ENCODE results near the gene SLC35F3. TPM values are rescaled to one million over a fixed set of nuclear protein-coding genes. Genes with fewer than 3 reads are reported as not detected.

The SLC35F3 gene
- polyA plus RNA-seq, 1 donor (not counting 4 experiments of a cell fraction or from before 2014, with no cell fraction given) = 13.8 TPM

DNA sequence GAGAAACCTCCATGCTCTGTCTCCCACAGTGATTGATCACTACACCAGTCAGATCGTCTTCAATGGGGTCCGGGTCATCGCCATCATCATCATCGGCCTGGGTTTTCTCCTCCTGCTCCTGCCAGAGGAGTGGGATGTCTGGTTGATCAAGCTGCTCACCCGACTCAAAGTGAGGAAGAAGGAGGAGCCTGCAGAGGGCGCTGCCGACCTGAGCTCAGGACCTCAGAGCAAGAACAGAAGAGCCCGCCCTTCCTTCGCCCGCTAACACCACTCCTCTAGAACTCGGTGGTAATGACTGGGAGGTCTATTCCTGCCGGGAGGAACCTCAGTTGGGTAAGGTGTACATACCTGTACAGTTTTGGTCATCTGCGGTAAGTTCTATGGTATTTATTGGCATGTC lies 418.5 kb downstream of the SLC35F3 start:
- H3K79me2 ChIP-seq (ENCODE audit: control insufficient read depth, insufficient read depth, low read length) = no peaks in the 10 kb centered on the region
- FAIRE-seq = no peak
- no peak overlapping the region for H2AFZ ChIP-seq (ENCODE audit: control insufficient read depth, low read length)
- no peak overlapping the region for H3K27ac ChIP-seq (ENCODE audit: control insufficient read depth, insufficient read depth, low read length)
- no peak for DNase-seq (ENCODE audit: low read depth, low spot score)
- dilution Hi-C loops (cut with MboI; ENCODE audit: extremely low pct_ligation_motif_present, low sequenced_read_pairs) = no loop called here
- no peak for TF ChIP-seq EZH2 (IDR thresholded peaks at IDR 0.05; ENCODE audit: low read length)
- TF ChIP-seq, protein P1, sequence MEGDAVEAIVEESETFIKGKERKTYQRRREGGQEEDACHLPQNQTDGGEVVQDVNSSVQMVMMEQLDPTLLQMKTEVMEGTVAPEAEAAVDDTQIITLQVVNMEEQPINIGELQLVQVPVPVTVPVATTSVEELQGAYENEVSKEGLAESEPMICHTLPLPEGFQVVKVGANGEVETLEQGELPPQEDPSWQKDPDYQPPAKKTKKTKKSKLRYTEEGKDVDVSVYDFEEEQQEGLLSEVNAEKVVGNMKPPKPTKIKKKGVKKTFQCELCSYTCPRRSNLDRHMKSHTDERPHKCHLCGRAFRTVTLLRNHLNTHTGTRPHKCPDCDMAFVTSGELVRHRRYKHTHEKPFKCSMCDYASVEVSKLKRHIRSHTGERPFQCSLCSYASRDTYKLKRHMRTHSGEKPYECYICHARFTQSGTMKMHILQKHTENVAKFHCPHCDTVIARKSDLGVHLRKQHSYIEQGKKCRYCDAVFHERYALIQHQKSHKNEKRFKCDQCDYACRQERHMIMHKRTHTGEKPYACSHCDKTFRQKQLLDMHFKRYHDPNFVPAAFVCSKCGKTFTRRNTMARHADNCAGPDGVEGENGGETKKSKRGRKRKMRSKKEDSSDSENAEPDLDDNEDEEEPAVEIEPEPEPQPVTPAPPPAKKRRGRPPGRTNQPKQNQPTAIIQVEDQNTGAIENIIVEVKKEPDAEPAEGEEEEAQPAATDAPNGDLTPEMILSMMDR (optimal IDR thresholded peaks at IDR 0.05 in 1 of 3, IDR thresholded peaks at IDR 0.05 in 1 of 3, conservative IDR thresholded peaks at IDR 0.05 in 1 of 3; ENCODE audit: extremely low read depth in 1 of 3, insufficient read depth in 2 of 3, low read length in 3 of 3) = peak in 2 of 3 experiments; percentile 15 to 30
- H3K27me3 ChIP-seq (ENCODE audit: control insufficient read depth, extremely low read depth, insufficient read depth, low read length) = peaks cover 4% of the 10 kb centered on the region
- no peaks in the 10 kb centered on the region for H4K20me1 ChIP-seq (ENCODE audit: control insufficient read depth, extremely low read depth, insufficient read depth, low read length)
- H3K4me2 ChIP-seq (ENCODE audit: control insufficient read depth, extremely low read depth, insufficient read depth, low read depth, low read length) = no peak overlapping the region
- no peaks in the 10 kb centered on the region for H3K9me3 ChIP-seq (ENCODE audit: control insufficient read depth, low read depth, low read length)
- no peak overlapping the region for H3K4me3 ChIP-seq (ENCODE audit: control insufficient read depth in 2 of 3, extremely low read depth in 1 of 3, insufficient read depth in 2 of 3, low read depth in 1 of 3, low read length in 3 of 3)
- H3K9ac ChIP-seq (ENCODE audit: control insufficient read depth, extremely low read depth, insufficient read depth, low read length) = no peak overlapping the region
- peaks cover 14% of the 10 kb centered on the region for H3K4me1 ChIP-seq (ENCODE audit: control insufficient read depth, extremely low read depth, insufficient read depth, low read length)
- H3K9me1 ChIP-seq (ENCODE audit: control insufficient read depth, extremely low read depth, insufficient read depth, low read length) = no peaks in the 10 kb centered on the region
- H3K36me3 ChIP-seq (ENCODE audit: control insufficient read depth in 2 of 2, extremely low read depth in 1 of 2, insufficient read depth in 2 of 2, low read length in 2 of 2) = no peaks in the 10 kb centered on the region

DNA sequence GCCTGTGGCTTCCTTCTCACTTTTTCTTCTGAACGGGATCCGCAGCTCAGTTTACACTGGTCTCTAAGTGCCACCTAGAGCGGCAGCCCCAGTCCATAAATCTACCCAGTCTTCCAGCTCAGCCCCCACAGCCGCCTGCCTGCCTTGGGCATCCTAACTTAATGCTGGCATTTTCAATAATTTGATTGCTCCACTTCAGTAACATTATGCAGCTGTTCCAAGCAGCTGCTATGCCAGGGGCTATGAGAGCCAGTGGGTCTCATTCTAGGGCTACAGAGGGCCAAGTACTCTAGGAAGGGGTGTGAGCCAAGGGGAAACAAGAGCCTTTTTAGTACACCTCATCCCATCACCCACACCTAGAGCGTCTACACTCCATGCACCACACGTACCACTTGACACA lies 420.3 kb downstream of the SLC35F3 start:
- Histone ChIP-seq H4K20me1 (ENCODE audit: control insufficient read depth, extremely low read depth, insufficient read depth, low read length) (no peaks in the 10 kb centered on the region), H3K9ac (ENCODE audit: control insufficient read depth, extremely low read depth, insufficient read depth, low read length) (no peak overlapping the region), H3K9me3 (ENCODE audit: control insufficient read depth, low read depth, low read length) (no peaks in the 10 kb centered on the region), H3K27ac (ENCODE audit: control insufficient read depth, insufficient read depth, low read length) (no peak overlapping the region), H3K27me3 (ENCODE audit: control insufficient read depth, extremely low read depth, insufficient read depth, low read length) (peaks cover 4% of the 10 kb centered on the region), H3K4me3 (ENCODE audit: control insufficient read depth in 2 of 3, extremely low read depth in 1 of 3, insufficient read depth in 2 of 3, low read depth in 1 of 3, low read length in 3 of 3) (no peak overlapping the region), H3K4me1 (ENCODE audit: control insufficient read depth, extremely low read depth, insufficient read depth, low read length) (peaks cover 14% of the 10 kb centered on the region), H3K4me2 (ENCODE audit: control insufficient read depth, extremely low read depth, insufficient read depth, low read depth, low read length) (no peak overlapping the region), H3K9me1 (ENCODE audit: control insufficient read depth, extremely low read depth, insufficient read depth, low read length) (no peaks in the 10 kb centered on the region), H2AFZ (ENCODE audit: control insufficient read depth, low read length) (no peak overlapping the region), H3K79me2 (ENCODE audit: control insufficient read depth, insufficient read depth, low read length) (no peaks in the 10 kb centered on the region), H3K36me3 (ENCODE audit: control insufficient read depth in 2 of 2, extremely low read depth in 1 of 2, insufficient read depth in 2 of 2, low read length in 2 of 2) (no peaks in the 10 kb centered on the region)
- DNase-seq (ENCODE audit: low read depth, low spot score) (no peak), FAIRE-seq (no peak)
- dilution Hi-C loops (cut with MboI; ENCODE audit: extremely low pct_ligation_motif_present, low sequenced_read_pairs) = no loop called here
- no peak for TF ChIP-seq EZH2 (IDR thresholded peaks at IDR 0.05; ENCODE audit: low read length)
- TF ChIP-seq, protein P1 (optimal IDR thresholded peaks at IDR 0.05 in 1 of 3, IDR thresholded peaks at IDR 0.05 in 1 of 3, conservative IDR thresholded peaks at IDR 0.05 in 1 of 3; ENCODE audit: extremely low read depth in 1 of 3, insufficient read depth in 2 of 3, low read length in 3 of 3) = no peak
